GM10847 (cell line): Measurements from ENCODE around the gene TMEM231.

Experiments
- POLR2A ChIP-seq: IDR thresholded peaks from 2 replicates; pipeline ENCODE4 v1.6.1; 2011; ENCODE audit not compliant: insufficient read length; ENCODE audit errors: extremely low read depth

The TMEM231 gene

GRCh38 chr16:75555707-75556430 lies at the start of gene TMEM231:
TMEM231 (minus strand) TSS chr16:75556252; CDS start chr16:75556209, 43 bp downstream.
- TF ChIP-seq POLR2A = no peak

GRCh38 chr16:75603241-75603640 lies 47.2 kb upstream of the TMEM231 start:
- TF ChIP-seq POLR2A = no peak

GRCh38 chr16:75599452-75600277 lies 43.6 kb upstream of the TMEM231 start:
- TF ChIP-seq POLR2A = no peak

GRCh38 chr16:75593825-75594820 lies 38.1 kb upstream of the TMEM231 start:
- no peak for TF ChIP-seq POLR2A

GRCh38 chr16:75593308-75593707 lies 37.3 kb upstream of the TMEM231 start:
- TF ChIP-seq POLR2A = no peak

GRCh38 chr16:75590920-75591843 lies 35.1 kb upstream of the TMEM231 start:
- TF ChIP-seq POLR2A = no peak

- TF ChIP-seq POLR2A = no peak
These were observed 33.3 kb upstream of the TMEM231 start for GRCh38 chr16:75589306-75589705.

- no peak for TF ChIP-seq POLR2A
These were observed 32.7 kb upstream of the TMEM231 start for GRCh38 chr16:75588716-75589115.

GRCh38 chr16:75584108-75584507 lies 28.1 kb upstream of the TMEM231 start:
- no peak for TF ChIP-seq POLR2A

- no peak for TF ChIP-seq POLR2A
These were observed 23.3 kb upstream of the TMEM231 start for GRCh38 chr16:75579281-75579834.

GRCh38 chr16:75578725-75579124 lies 22.7 kb upstream of the TMEM231 start:
- TF ChIP-seq POLR2A = no peak

GRCh38 chr16:75578212-75578611 lies 22.2 kb upstream of the TMEM231 start:
- no peak for TF ChIP-seq POLR2A

- TF ChIP-seq POLR2A = no peak
These were observed 20.3 kb upstream of the TMEM231 start for GRCh38 chr16:75576384-75576811.

- TF ChIP-seq POLR2A = no peak
These were observed 19.9 kb upstream of the TMEM231 start for GRCh38 chr16:75575958-75576357.
